ENCODE measurements around the gene SPEF2. TPM values are rescaled to one million over a fixed set of nuclear protein-coding genes. Genes with fewer than 3 reads are reported as not detected.

The SPEF2 gene, protein sequence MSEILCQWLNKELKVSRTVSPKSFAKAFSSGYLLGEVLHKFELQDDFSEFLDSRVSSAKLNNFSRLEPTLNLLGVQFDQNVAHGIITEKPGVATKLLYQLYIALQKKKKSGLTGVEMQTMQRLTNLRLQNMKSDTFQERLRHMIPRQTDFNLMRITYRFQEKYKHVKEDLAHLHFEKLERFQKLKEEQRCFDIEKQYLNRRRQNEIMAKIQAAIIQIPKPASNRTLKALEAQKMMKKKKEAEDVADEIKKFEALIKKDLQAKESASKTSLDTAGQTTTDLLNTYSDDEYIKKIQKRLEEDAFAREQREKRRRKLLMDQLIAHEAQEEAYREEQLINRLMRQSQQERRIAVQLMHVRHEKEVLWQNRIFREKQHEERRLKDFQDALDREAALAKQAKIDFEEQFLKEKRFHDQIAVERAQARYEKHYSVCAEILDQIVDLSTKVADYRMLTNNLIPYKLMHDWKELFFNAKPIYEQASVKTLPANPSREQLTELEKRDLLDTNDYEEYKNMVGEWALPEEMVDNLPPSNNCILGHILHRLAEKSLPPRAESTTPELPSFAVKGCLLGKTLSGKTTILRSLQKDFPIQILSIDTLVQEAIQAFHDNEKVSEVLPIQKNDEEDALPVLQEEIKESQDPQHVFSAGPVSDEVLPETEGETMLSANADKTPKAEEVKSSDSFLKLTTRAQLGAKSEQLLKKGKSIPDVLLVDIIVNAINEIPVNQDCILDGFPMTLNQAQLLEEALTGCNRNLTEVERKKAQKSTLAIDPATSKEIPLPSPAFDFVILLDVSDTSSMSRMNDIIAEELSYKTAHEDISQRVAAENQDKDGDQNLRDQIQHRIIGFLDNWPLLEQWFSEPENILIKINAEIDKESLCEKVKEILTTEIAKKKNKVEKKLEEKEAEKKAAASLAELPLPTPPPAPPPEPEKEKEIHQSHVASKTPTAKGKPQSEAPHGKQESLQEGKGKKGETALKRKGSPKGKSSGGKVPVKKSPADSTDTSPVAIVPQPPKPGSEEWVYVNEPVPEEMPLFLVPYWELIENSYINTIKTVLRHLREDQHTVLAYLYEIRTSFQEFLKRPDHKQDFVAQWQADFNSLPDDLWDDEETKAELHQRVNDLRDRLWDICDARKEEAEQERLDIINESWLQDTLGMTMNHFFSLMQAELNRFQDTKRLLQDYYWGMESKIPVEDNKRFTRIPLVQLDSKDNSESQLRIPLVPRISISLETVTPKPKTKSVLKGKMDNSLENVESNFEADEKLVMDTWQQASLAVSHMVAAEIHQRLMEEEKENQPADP (N-terminal part only)
- total RNA-seq (2022; extraction: Qiagen RNA extraction): 1.5 to 2.4 TPM (median 2.2 TPM) in 5 replicates

DNA sequence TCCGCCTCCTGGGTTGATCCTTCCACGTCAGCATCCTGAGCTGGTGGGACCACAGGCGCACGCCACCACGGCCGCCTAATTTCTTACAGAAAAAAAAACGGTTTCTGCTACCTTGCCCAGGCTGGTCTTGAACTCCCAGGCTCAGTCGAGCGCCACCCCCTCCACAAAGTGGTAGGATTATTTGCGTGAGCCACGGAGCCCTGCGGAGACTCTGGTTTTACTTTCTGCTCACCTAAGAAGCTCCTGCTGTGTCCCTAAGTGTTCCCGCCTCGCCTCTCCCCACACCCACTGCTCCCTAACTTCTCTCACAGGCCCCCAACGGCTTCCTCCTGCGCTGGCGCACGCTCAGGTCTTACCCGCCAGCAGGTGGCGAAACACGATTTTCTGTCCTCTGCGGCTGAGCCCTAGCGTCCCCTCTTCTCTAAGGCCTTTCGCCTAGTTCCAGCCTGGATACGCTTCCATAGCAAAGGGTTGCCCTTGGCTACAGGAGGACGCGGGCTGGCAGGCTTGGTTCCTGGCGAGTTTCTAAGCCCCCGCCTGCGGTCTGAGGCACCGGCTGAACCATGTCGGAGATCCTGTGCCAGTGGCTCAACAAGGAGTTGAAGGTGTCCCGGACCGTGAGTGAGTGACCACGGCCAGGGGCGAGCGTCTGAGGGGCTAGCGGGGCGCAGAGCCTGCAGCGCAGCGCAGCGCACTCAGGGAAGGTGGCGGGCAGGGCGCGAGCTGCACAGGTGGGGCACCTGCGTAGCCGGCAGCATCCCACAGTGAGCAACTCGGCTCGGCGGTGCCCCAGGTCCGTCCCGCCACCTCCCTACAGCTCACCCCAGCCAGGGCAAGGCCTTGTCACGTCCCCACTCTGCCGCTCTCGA, at the start of gene SPEF2:
SPEF2 (plus strand) TSS at position 429 of the 869 bp plus-strand sequence; CDS start at position 564, 135 bp downstream.

DNA sequence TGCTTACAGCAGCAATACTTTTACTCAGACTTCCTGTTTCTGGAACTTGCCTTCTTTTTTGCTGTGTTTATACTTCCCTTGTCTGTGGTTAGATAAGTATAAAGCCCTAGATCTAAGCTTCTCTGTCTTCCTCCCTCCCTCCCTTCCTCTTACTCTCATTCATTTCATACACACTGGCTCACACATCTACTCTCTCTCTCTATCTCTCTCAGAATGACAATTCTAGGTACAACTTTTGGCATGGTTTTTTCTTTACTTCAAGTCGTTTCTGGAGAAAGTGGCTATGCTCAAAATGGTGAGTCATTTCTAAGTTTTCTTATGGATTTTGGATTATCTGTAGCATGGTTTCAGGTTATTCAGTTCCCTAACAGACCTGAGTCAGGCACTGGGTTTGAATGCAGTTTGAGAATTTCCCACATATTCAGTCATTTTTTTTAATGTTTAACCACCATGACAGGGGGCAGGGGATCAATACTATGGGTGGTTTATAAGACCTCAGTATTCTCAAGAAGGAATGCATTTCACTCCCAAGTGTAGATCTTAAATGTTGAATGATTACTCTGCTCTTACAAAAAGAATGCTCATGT, 239.2 kb downstream of the SPEF2 start, which contains the start of gene IL7R:
IL7R (plus strand) TSS at position 127 of the 587 bp plus-strand sequence; CDS start at position 214, 87 bp downstream.

Other genes starting within 250 kb of the SPEF2 start
- 0.28 to 0.59 TPM (median 0.36 TPM) in 5 replicates for gene IL7R, start 239.0 kb downstream of the SPEF2 start, total RNA-seq (2022; extraction: Qiagen RNA extraction)

Measured in A549 treated with Hydrocortisone at 1 μM for 4 hours (cell line).